ENCODE data around the gene IL12RB2. TPM values are rescaled to one million over a fixed set of nuclear protein-coding genes. Genes with fewer than 3 reads are reported as not detected.

The IL12RB2 gene
- total RNA-seq, 5 donors from 2014 or later (not counting 1 experiment from before 2014, with no cell fraction given), result 1.3 to 3.5 (median 2.9) TPM

DNA sequence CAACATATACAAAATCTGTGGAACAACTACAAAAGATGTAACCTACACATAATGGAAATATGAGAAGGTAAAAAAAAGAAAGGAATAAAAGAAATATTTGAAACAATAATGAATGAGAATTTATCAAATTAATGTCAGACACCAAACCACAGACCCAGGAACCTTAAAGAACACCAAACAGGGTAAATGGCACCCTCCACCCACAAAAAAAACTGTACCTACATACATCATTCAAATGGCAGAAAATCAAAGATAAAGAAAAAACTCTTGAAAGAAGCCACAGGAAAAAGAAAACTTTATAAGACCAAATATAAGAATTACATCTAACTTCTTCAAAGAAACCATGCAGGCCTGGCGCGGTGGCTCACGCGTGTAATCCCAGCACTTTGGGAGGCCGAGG is 54.0 kb downstream of the IL12RB2 start:
- Histone ChIP-seq H3K36me3 (ENCODE audit: control insufficient read depth in 2 of 2, extremely low read depth in 1 of 2, insufficient read depth in 1 of 2, low read length in 1 of 2) (no peaks in the 10 kb centered on the region), H3K27me3 (replicated peaks in 1 of 2; ENCODE audit: control insufficient read depth in 2 of 2, extremely low read depth in 1 of 2, insufficient read depth in 2 of 2, low read length in 1 of 2) (peaks cover 0 to 3% of the 10 kb centered on the region in 2 experiments), H3K4me3 (ENCODE audit: control insufficient read depth in 1 of 2, extremely low read depth in 1 of 2, low read length in 1 of 2) (no peak overlapping the region), H3K9me3 (no peaks in the 10 kb centered on the region), H3K4me1 (ENCODE audit: control insufficient read depth in 1 of 2, extremely low read depth in 1 of 2, insufficient read depth in 2 of 2, low read length in 2 of 2) (no peaks in the 10 kb centered on the region), H3K27ac (ENCODE audit: low read length) (no peak overlapping the region)
- ChIA-PET POLR2A (no interaction called here), CTCF (no interaction called here)
- H3K36me3 Mint-ChIP-seq, result peaks cover 6% of the 10 kb centered on the region
- H3K9me3 Mint-ChIP-seq, result no peaks in the 10 kb centered on the region
- H3K27ac Mint-ChIP-seq, result no peak overlapping the region
- no peaks in the 10 kb centered on the region for H3K27me3 Mint-ChIP-seq
- peak in 1 of 4 experiments; percentile 45 for ATAC-seq (replicated peaks in 1 of 4)
- 80% methylated on average over 5 of the region's 5 CpGs for WGBS (ENCODE audit: insufficient coverage)
- H3K4me3 Mint-ChIP-seq, result no peak overlapping the region
- peaks cover 7 to 12% (median 8%) of the 10 kb centered on the region in 3 donors for H3K4me1 Mint-ChIP-seq
- DNase-seq, result peak in 1 of 35 experiments; percentile 14

DNA sequence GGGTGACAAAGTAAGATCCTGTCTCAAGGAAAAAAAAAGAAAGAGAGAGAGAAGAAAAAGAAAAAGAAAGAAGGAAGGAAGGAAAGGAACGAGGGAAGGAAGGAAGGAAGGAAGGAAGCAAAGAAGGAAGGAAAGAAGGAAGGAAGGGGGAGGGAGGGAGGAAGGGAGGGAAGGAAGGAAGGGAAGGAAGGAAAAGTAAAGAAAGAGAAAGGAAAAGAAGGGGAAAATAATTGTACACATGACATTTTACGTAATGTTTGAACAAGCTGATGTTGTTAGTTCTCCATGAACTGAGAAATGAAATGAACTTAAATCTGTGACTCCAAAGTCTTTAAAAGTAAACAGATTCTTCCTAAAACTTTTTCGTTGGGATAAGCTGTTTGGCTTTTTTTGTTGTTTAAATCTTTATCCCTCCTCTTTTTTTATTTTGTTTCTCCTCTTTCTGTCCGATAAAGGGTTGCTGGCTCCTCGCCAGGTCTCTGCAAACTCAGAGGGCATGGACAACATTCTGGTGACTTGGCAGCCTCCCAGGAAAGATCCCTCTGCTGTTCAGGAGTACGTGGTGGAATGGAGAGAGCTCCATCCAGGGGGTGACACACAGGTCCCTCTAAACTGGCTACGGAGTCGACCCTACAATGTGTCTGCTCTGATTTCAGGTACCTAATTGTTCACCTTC is 59.8 kb downstream of the IL12RB2 start:
- Mint-ChIP-seq H3K27me3 (no peaks in the 10 kb centered on the region), H3K4me1 (no peaks in the 10 kb centered on the region), H3K9me3 (no peaks in the 10 kb centered on the region), H3K36me3 (peaks cover 3% of the 10 kb centered on the region), H3K4me3 (no peak overlapping the region), H3K27ac (no peak overlapping the region)
- Histone ChIP-seq H3K9me3 (no peaks in the 10 kb centered on the region), H3K4me1 (ENCODE audit: control insufficient read depth in 1 of 2, extremely low read depth in 1 of 2, insufficient read depth in 2 of 2, low read length in 2 of 2) (no peaks in the 10 kb centered on the region), H3K36me3 (ENCODE audit: control insufficient read depth in 2 of 2, extremely low read depth in 1 of 2, insufficient read depth in 1 of 2, low read length in 1 of 2) (no peaks in the 10 kb centered on the region), H3K27me3 (replicated peaks in 1 of 2; ENCODE audit: control insufficient read depth in 2 of 2, extremely low read depth in 1 of 2, insufficient read depth in 2 of 2, low read length in 1 of 2) (peaks cover 0 to 3% of the 10 kb centered on the region in 2 experiments), H3K4me3 (ENCODE audit: control insufficient read depth in 1 of 2, extremely low read depth in 1 of 2, low read length in 1 of 2) (no peak overlapping the region), H3K27ac (ENCODE audit: low read length) (no peak overlapping the region)
- DNase-seq (no peak), ATAC-seq (replicated peaks in 1 of 4) (no peak)
- ChIA-PET POLR2A (interaction anchor here in 1 of 2 donors (0.7 kb wide), 1 partner anchor 70 kb away, joined by 9 read pairs; no protein-coding TSS in a partner anchor), CTCF (interaction anchor here in 1 of 2 donors (0.6 to 0.8 kb wide), 3 partner anchors 118 to 610 kb away, joined by 3 to 4 read pairs (median 4); no protein-coding TSS in a partner anchor)
- WGBS (ENCODE audit: insufficient coverage), result 93% methylated on average over 5 of the region's 8 CpGs

GRCh38 chr1:67368046-67368514 is 60.4 kb downstream of the IL12RB2 start:
- WGBS (ENCODE audit: insufficient coverage), result no CpG with 5 or more reads among the region's 1 CpG
- H3K4me3 ChIP-seq (ENCODE audit: control insufficient read depth in 1 of 2, extremely low read depth in 1 of 2, low read length in 1 of 2), result no peak overlapping the region
- H3K36me3 ChIP-seq (ENCODE audit: control insufficient read depth in 2 of 2, extremely low read depth in 1 of 2, insufficient read depth in 1 of 2, low read length in 1 of 2), result no peaks in the 10 kb centered on the region
- H3K9me3 ChIP-seq, result no peaks in the 10 kb centered on the region
- ChIA-PET POLR2A (no interaction called here), CTCF (interaction anchor here in 1 of 2 donors (0.8 kb wide), 1 partner anchor 117 kb away, joined by 4 read pairs; no protein-coding TSS in a partner anchor)
- H3K9me3 Mint-ChIP-seq, result no peaks in the 10 kb centered on the region
- DNase-seq, result no peak
- H3K4me3 Mint-ChIP-seq, result no peak overlapping the region
- ATAC-seq (replicated peaks in 1 of 4), result no peak
- no peak overlapping the region for H3K27ac Mint-ChIP-seq
- H3K27ac ChIP-seq (ENCODE audit: low read length), result no peak overlapping the region
- H3K4me1 Mint-ChIP-seq, result no peaks in the 10 kb centered on the region
- no peaks in the 10 kb centered on the region for H3K4me1 ChIP-seq (ENCODE audit: control insufficient read depth in 1 of 2, extremely low read depth in 1 of 2, insufficient read depth in 2 of 2, low read length in 2 of 2)
- peaks cover 3% of the 10 kb centered on the region for H3K36me3 Mint-ChIP-seq
- no peaks in the 10 kb centered on the region for H3K27me3 Mint-ChIP-seq
- peaks cover 0 to 3% of the 10 kb centered on the region in 2 experiments for H3K27me3 ChIP-seq (replicated peaks in 1 of 2; ENCODE audit: control insufficient read depth in 2 of 2, extremely low read depth in 1 of 2, insufficient read depth in 2 of 2, low read length in 1 of 2)

DNA sequence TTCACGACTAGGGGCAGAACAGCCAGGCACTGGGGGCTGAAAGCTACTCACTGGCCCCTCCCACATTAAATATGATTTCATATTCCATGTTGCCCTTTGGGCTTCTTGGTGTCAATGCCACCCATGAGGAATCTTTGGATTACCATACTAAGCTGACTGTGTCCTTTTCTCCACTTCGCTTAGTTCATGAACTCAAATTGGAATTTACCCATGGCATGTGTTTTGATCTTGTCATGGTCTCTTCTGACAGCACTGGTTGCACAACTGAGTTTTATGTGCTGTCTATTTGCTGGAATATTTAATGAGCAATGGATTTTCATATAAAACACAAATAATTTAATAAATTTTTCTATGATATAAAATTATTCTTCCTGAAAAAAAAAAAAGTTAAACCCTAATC is 63.4 kb downstream of the IL12RB2 start:
- 100% methylated on average over 1 of the region's 2 CpGs for WGBS (ENCODE audit: insufficient coverage)
- no peaks in the 10 kb centered on the region for H3K4me1 ChIP-seq (ENCODE audit: control insufficient read depth in 1 of 2, extremely low read depth in 1 of 2, insufficient read depth in 2 of 2, low read length in 2 of 2)
- Mint-ChIP-seq H3K27ac (no peak overlapping the region), H3K4me1 (no peaks in the 10 kb centered on the region), H3K4me3 (no peak overlapping the region), H3K36me3 (no peaks in the 10 kb centered on the region), H3K27me3 (no peaks in the 10 kb centered on the region), H3K9me3 (no peaks in the 10 kb centered on the region)
- CTCF ChIA-PET, result no interaction called here
- POLR2A ChIA-PET, result no interaction called here
- no peaks in the 10 kb centered on the region for H3K27me3 ChIP-seq (replicated peaks in 1 of 2; ENCODE audit: control insufficient read depth in 2 of 2, extremely low read depth in 1 of 2, insufficient read depth in 2 of 2, low read length in 1 of 2)
- H3K9me3 ChIP-seq, result no peaks in the 10 kb centered on the region
- ATAC-seq (replicated peaks in 1 of 4) (no peak), DNase-seq (no peak)
- no peak overlapping the region for H3K27ac ChIP-seq (ENCODE audit: low read length)
- H3K36me3 ChIP-seq (ENCODE audit: control insufficient read depth in 2 of 2, extremely low read depth in 1 of 2, insufficient read depth in 1 of 2, low read length in 1 of 2), result no peaks in the 10 kb centered on the region
- no peak overlapping the region for H3K4me3 ChIP-seq (ENCODE audit: control insufficient read depth in 1 of 2, extremely low read depth in 1 of 2, low read length in 1 of 2)

DNA sequence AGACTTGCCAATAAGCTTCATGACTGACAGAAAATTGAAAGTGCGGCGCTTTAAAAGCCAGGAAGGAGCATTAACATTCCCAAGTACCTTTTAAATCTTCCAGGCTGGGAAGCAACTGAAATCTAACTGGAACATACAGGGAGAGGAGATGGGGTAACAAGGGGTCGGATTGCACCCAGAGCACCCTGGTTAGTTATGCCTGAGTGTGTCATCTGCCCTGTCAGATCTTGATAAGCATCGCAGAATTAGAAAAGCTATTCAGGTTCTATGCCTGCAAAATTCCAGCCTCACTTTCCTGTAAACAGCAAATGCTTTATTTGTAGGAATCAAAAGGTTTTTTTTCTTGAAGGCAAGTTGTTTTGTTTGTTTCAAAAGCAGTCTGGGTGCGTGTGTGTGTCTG is 64.0 kb downstream of the IL12RB2 start:
- ATAC-seq (replicated peaks in 1 of 4) (no peak), DNase-seq (no peak)
- Mint-ChIP-seq H3K4me1 (no peaks in the 10 kb centered on the region), H3K27ac (no peak overlapping the region), H3K27me3 (no peaks in the 10 kb centered on the region), H3K9me3 (no peaks in the 10 kb centered on the region), H3K36me3 (no peaks in the 10 kb centered on the region), H3K4me3 (no peak overlapping the region)
- no peaks in the 10 kb centered on the region for H3K27me3 ChIP-seq (replicated peaks in 1 of 2; ENCODE audit: control insufficient read depth in 2 of 2, extremely low read depth in 1 of 2, insufficient read depth in 2 of 2, low read length in 1 of 2)
- WGBS (ENCODE audit: insufficient coverage), result 83% methylated on average over 1 of the region's 5 CpGs
- no peak overlapping the region for H3K4me3 ChIP-seq (ENCODE audit: control insufficient read depth in 1 of 2, extremely low read depth in 1 of 2, low read length in 1 of 2)
- ChIA-PET CTCF (no interaction called here), POLR2A (interaction anchor here in 1 of 2 donors (0.5 kb wide), 1 partner anchor 18 kb away, joined by 4 read pairs; no protein-coding TSS in a partner anchor)
- H3K36me3 ChIP-seq (ENCODE audit: control insufficient read depth in 2 of 2, extremely low read depth in 1 of 2, insufficient read depth in 1 of 2, low read length in 1 of 2), result no peaks in the 10 kb centered on the region
- no peaks in the 10 kb centered on the region for H3K4me1 ChIP-seq (ENCODE audit: control insufficient read depth in 1 of 2, extremely low read depth in 1 of 2, insufficient read depth in 2 of 2, low read length in 2 of 2)
- H3K9me3 ChIP-seq, result no peaks in the 10 kb centered on the region
- H3K27ac ChIP-seq (ENCODE audit: low read length), result no peak overlapping the region

- ChIA-PET POLR2A (interaction anchor here in 1 of 2 donors (0.5 kb wide), 1 partner anchor 18 kb away, joined by 4 read pairs; no protein-coding TSS in a partner anchor), CTCF (no interaction called here)
- Histone ChIP-seq H3K9me3 (no peaks in the 10 kb centered on the region), H3K27me3 (replicated peaks in 1 of 2; ENCODE audit: control insufficient read depth in 2 of 2, extremely low read depth in 1 of 2, insufficient read depth in 2 of 2, low read length in 1 of 2) (no peaks in the 10 kb centered on the region), H3K36me3 (ENCODE audit: control insufficient read depth in 2 of 2, extremely low read depth in 1 of 2, insufficient read depth in 1 of 2, low read length in 1 of 2) (no peaks in the 10 kb centered on the region), H3K4me3 (ENCODE audit: control insufficient read depth in 1 of 2, extremely low read depth in 1 of 2, low read length in 1 of 2) (no peak overlapping the region), H3K4me1 (ENCODE audit: control insufficient read depth in 1 of 2, extremely low read depth in 1 of 2, insufficient read depth in 2 of 2, low read length in 2 of 2) (no peaks in the 10 kb centered on the region), H3K27ac (ENCODE audit: low read length) (no peak overlapping the region)
- H3K27ac Mint-ChIP-seq, result no peak overlapping the region
- DNase-seq (no peak), ATAC-seq (replicated peaks in 1 of 4) (no peak)
- no peaks in the 10 kb centered on the region for H3K9me3 Mint-ChIP-seq
- H3K27me3 Mint-ChIP-seq, result no peaks in the 10 kb centered on the region
- no CpG with 5 or more reads among the region's 3 CpGs for WGBS (ENCODE audit: insufficient coverage)
- H3K4me3 Mint-ChIP-seq, result no peak overlapping the region
- H3K4me1 Mint-ChIP-seq, result no peaks in the 10 kb centered on the region
- H3K36me3 Mint-ChIP-seq, result no peaks in the 10 kb centered on the region
These were observed 64.5 kb downstream of the IL12RB2 start for GRCh38 chr1:67372136-67372535.

All from T-cell (primary cell).